PFSK-1 (cell line): ENCODE results near the gene KRT80.

ENCODE experiments used
- FOXP2 ChIP-seq: optimal IDR thresholded peaks from 2 replicates; pipeline ENCODE3; 2011; ENCODE audit warnings: borderline replicate concordance, control low read depth, inconsistent platforms; ENCODE audit not compliant: insufficient read depth; ENCODE audit errors: extremely low read length, extremely low read depth
- POLR2AphosphoS5 ChIP-seq: IDR thresholded peaks from 2 replicates; pipeline ENCODE4 v1.6.1; 2012; ENCODE audit warnings: low read depth, mild to moderate bottlenecking, control low read depth, low read length, moderate library complexity
- SIN3A ChIP-seq: IDR thresholded peaks from 2 replicates; pipeline ENCODE4 v1.6.1; 2012; ENCODE audit warnings: mild to moderate bottlenecking, low read length, moderate library complexity, borderline replicate concordance; ENCODE audit not compliant: insufficient read depth
- TAF1 ChIP-seq: IDR thresholded peaks from 2 replicates; pipeline ENCODE4 v1.6.1; 2012; ENCODE audit warnings: low read length, control low read depth, borderline replicate concordance; ENCODE audit not compliant: insufficient read depth
- TF ChIP-seq, protein P1 (sequence below), 2 experiments: IDR thresholded peaks; 2 replicates each; pipeline versions ENCODE4 v1.6.1 to v1.8.0; 2011 to 2012; ENCODE audit warnings: low read depth in 2 of 2, low read length in 2 of 2, control low read depth in 1 of 2, inconsistent platforms in 1 of 2, mild to moderate bottlenecking in 1 of 2, moderate library complexity in 1 of 2; ENCODE audit not compliant: insufficient read depth in 1 of 2

KRT80 gene

DNA sequence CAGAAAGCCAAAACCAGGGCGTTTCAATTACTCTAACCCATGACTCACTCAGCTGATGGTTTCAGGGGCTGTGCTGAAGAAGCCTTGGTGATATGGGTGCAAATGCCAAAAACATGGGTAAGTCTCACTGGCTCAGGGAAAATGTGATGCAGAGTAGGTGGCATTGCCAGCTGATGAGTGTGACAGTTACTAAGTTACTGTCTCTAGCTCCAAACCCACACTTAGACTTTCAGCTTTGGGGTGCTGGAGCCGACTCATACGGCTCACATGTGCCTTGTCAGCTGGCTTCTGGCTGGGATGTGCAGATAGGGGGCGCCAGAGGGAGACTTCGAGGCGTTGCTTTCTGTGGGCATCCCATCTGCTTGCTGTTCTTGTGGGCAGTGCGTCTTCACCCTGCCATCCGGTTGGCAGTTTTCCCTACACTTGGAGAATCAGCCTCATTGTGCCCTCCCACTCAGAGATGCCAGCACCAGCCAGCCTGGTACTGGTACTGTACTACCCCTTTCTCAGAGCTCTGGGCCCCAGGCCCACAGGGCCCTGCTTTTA, 30.2 kb upstream of the KRT80 start:
- TF ChIP-seq POLR2AphosphoS5: no peak
- TF ChIP-seq TAF1: no peak
- TF ChIP-seq, protein P1, sequence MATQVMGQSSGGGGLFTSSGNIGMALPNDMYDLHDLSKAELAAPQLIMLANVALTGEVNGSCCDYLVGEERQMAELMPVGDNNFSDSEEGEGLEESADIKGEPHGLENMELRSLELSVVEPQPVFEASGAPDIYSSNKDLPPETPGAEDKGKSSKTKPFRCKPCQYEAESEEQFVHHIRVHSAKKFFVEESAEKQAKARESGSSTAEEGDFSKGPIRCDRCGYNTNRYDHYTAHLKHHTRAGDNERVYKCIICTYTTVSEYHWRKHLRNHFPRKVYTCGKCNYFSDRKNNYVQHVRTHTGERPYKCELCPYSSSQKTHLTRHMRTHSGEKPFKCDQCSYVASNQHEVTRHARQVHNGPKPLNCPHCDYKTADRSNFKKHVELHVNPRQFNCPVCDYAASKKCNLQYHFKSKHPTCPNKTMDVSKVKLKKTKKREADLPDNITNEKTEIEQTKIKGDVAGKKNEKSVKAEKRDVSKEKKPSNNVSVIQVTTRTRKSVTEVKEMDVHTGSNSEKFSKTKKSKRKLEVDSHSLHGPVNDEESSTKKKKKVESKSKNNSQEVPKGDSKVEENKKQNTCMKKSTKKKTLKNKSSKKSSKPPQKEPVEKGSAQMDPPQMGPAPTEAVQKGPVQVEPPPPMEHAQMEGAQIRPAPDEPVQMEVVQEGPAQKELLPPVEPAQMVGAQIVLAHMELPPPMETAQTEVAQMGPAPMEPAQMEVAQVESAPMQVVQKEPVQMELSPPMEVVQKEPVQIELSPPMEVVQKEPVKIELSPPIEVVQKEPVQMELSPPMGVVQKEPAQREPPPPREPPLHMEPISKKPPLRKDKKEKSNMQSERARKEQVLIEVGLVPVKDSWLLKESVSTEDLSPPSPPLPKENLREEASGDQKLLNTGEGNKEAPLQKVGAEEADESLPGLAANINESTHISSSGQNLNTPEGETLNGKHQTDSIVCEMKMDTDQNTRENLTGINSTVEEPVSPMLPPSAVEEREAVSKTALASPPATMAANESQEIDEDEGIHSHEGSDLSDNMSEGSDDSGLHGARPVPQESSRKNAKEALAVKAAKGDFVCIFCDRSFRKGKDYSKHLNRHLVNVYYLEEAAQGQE (IDR thresholded peaks at IDR 0.05; ENCODE audit: insufficient read depth in 1 of 2, low read depth in 2 of 2, low read length in 2 of 2): no peak
- TF ChIP-seq SIN3A: no peak
- TF ChIP-seq FOXP2: no peak

DNA sequence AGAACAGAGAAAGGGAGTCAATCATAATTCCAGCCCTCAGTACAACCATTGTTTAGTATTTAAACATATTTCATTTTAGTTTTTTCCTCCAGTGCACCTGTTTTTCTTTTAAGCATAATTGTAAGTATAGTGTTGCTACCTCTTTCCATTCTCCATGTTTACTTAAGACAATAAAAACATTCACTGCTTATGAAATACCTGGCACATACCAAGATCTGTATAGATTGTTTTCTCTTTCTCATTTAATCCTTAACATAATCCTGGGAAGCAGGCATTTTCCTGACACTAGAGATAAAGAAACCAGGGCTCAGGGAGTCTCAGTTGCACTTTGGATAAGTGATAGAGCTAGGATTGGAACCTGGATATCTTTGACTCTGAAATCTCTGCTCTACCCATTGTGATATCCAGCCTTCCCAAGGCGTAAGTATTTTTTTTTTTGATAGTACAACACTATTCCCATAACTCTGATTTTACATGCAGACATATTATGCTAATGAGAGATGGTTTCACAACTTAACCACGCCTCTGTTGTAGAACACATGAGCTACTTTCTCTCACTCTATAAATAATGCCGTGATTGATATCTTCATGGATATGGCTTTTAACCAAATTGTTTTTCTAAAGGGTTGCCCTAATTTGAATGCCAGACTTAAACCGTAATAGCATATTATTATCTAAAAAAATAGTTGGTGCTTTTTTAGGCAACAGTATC, 29.4 kb upstream of the KRT80 start:
- TF ChIP-seq SIN3A: no peak
- TF ChIP-seq, protein P1 (IDR thresholded peaks at IDR 0.05; ENCODE audit: insufficient read depth in 1 of 2, low read depth in 2 of 2, low read length in 2 of 2): no peak
- no peak for TF ChIP-seq POLR2AphosphoS5
- TF ChIP-seq FOXP2: no peak
- no peak for TF ChIP-seq TAF1

DNA sequence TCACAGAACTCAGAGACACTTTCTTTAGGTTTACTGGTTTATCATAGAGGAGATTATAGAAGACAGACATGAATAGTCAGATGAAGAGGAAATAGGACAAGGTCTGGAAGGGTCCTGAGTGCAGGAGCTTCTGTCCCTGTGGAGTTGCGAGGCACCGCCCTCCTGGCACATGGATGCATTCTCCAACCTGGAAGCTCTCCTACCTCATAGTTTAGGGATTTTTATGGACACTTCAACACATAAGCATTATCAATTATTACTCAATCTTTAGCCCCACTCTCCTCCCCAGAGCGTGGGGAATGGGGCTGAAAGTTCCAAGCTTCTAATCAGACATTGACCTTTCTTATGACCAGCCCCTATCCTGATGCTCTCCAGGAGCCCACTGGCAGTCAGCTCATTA, 28.7 kb upstream of the KRT80 start:
- no peak for TF ChIP-seq FOXP2
- no peak for TF ChIP-seq SIN3A

DNA sequence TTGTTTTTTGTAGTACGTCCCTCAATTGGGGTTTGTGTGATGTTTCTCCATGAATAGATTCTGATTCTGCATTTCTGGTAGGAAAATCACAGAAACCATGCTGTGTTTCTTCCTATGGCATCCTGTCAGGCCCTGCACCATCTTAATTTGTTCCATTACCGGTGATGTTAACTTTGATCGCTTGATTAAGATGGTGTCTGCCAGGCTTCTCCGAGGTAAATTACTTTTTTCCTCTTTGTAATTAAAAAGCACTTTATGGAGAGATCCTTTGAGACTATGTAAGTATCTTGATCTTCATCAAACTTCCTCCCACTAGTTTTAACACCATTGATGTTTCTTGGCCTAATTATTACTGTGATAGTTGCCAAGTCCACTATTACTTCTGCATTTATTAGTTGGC, 26.2 kb upstream of the KRT80 start:
- no peak for TF ChIP-seq FOXP2
- no peak for TF ChIP-seq SIN3A
- TF ChIP-seq, protein P1 (IDR thresholded peaks at IDR 0.05; ENCODE audit: insufficient read depth in 1 of 2, low read depth in 2 of 2, low read length in 2 of 2): no peak
- no peak for TF ChIP-seq TAF1
- no peak for TF ChIP-seq POLR2AphosphoS5

DNA sequence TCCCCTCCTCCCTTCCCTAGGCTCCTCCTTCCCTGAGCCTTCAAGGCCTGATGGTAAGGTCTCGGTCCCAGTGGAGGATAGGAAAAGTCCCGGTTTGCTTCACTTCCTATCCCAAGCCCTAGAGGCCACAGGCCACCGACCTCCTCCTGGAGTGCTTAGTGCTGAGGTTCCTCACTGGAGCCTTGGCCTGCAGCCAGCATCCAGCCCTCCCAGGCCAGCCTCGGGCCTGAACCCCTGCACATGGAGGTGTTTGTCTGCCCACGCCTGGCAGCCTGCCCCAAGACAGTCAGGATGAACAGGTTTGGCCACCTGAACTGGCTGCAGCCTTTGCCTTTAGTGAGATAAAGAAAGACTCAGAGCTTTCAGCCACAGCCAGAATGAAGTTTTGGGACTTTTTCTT, 25.4 kb upstream of the KRT80 start:
- TF ChIP-seq, protein P1 (IDR thresholded peaks at IDR 0.05; ENCODE audit: insufficient read depth in 1 of 2, low read depth in 2 of 2, low read length in 2 of 2): no peak
- TF ChIP-seq TAF1: no peak
- TF ChIP-seq POLR2AphosphoS5: no peak
- no peak for TF ChIP-seq SIN3A
